Aorta (tissue), 5 donors: Measurements from ENCODE around the gene FAIM2. TPM values are rescaled to one million over a fixed set of nuclear protein-coding genes. Genes with fewer than 3 reads are reported as not detected.

Experiments
- ATAC-seq: fragments of 200-7000 bp; cut with Tn5 transposase; one replicate; pipeline ENCODE4 v1.9.1; 2022; ENCODE audit warnings: moderate library complexity; ENCODE audit not compliant: low FRiP score
- DNase-seq, 2 donors: peaks; one replicate each; pipeline ENCODE4 v3.0.0-alpha.2; 2020
- H3K27ac ChIP-seq, 2 donors: one replicate each; pipeline ENCODE4 v1.5.1; 2013; ENCODE audit warnings: low read length in 2 of 2, mild to moderate bottlenecking in 2 of 2, moderate library complexity in 2 of 2, control low read depth in 1 of 2, inconsistent platforms in 1 of 2, low read depth in 1 of 2
- H3K27me3 ChIP-seq, 2 donors: one replicate each; pipeline ENCODE4 v1.6.1; 2013; ENCODE audit warnings: control low read depth in 1 of 2, low read length in 1 of 2, mild to moderate bottlenecking in 1 of 2, moderate library complexity in 1 of 2; ENCODE audit not compliant: insufficient read depth in 2 of 2, control insufficient read depth in 1 of 2
- H3K36me3 ChIP-seq, 2 donors: one replicate each; pipeline ENCODE4 v1.6.1; 2013; ENCODE audit warnings: control low read depth in 1 of 2, low read length in 1 of 2, mild to moderate bottlenecking in 1 of 2; ENCODE audit not compliant: insufficient read depth in 2 of 2, control insufficient read depth in 1 of 2
- H3K4me1 ChIP-seq, 2 donors: one replicate each; pipeline ENCODE4 v1.6.1; 2013; ENCODE audit warnings: low read length in 2 of 2, control low read depth in 1 of 2, mild to moderate bottlenecking in 1 of 2, moderate library complexity in 1 of 2; ENCODE audit not compliant: insufficient read depth in 2 of 2, control insufficient read depth in 1 of 2
- H3K4me3 ChIP-seq, 2 donors: one replicate each; pipeline ENCODE4 v1.5.1; 2013; ENCODE audit warnings: low read length in 2 of 2, control low read depth in 1 of 2, mild to moderate bottlenecking in 1 of 2
- H3K9me3 ChIP-seq: one replicate; pipeline ENCODE4 v1.6.1; 2013; ENCODE audit warnings: mild to moderate bottlenecking, low read length; ENCODE audit not compliant: control insufficient read depth
- WGBS, 2 donors: extraction: QIAGEN DNeasy Blood & Tissue Kit; methylation state at CpG; one replicate each; pipeline ENCODE4 v1.1.7; 2013; 5-methylcytosine and 5-hydroxymethylcytosine counted together
- intact Hi-C, 2 donors: fragments of 100-400 bp; cut with DNase I; formaldehyde crosslinking; loops; one replicate each; pipeline versions ENCODE4 v1.14.2 to v1.15.0; 2022
- polyA plus RNA-seq, 2 donors: library from polyadenylated mRNA; stranded (reverse); fragments of 200-250 nt; gene quantifications; one replicate each; pipeline ENCODE4 v1.2.3, GENCODE V29; 2013
- total RNA-seq, 2 donors: library from RNA; stranded (reverse); fragmentation: NEBNext Ultra II Directional; extraction: Animal tissue kit (Norgen Biotek cat#: 25700); gene quantifications; one replicate each; pipeline ENCODE4 v1.2.1, GENCODE V29; 2021
- donor health status: healthy with polysubstance abuse.
- donor health status: Bipolar disorder and iron deficiency.
- donor health status: DM: no; HTN: no; CAD: no.
- donor health status: DM: no; HTN: no; CAD: no.
- donor health status: DM: yes; HTN: yes; CAD: no.

Gene FAIM2
- total and polyA plus RNA-seq, 4 donors = 0.05 to 16.4 (median 0.58) TPM; not detected in 1

DNA sequence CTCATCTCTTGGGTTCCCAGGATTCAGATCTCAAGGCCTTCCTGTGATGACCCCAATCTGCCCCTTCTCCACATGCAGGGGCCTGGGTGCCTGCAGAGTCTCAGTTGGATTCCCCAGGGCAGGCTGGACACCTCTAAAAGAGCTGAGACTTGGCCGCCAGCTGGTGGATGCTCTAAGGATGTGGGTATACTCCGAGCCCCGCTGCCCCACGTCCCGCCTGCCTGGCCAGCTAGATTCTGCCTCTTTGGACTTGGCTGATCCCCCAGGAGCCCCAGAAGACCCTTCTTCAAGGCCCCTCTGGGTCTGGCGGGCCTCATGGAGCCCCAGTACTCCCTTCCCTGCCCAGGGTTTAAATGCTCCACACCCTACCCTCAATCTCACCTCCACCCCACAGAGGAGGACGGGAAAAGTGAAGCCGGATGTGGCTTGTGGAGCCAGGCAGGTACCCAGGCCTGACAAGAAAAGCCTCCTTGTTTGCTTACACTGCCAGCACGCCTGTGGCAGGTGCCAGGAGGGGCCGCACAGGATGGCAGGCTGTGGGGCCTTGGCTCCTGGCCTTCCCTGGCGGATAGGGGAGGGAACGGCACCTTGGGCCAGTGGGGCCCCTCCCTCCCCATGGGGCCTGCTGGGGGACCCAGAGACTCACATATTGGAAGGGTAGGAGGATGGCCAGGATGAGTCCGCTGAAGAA lies 15.1 kb downstream of the FAIM2 start:
- 94 to 96% methylated on average over 13 of the region's 13 CpGs for WGBS, 2 donors
- H3K4me1 ChIP-seq = no peaks in the 10 kb centered on the region
- intact Hi-C loops = no loop called here
- no peak overlapping the region for H3K4me3 ChIP-seq
- DNase-seq (peak in 1 of 2 donors; percentile 37), ATAC-seq (no peak)
- no peaks in the 10 kb centered on the region for H3K36me3 ChIP-seq
- H3K9me3 ChIP-seq = no peaks in the 10 kb centered on the region
- H3K27me3 ChIP-seq = no peaks in the 10 kb centered on the region
- no peak overlapping the region for H3K27ac ChIP-seq

GRCh38 chr12:49887536-49888401 lies 15.9 kb downstream of the FAIM2 start:
- no peaks in the 10 kb centered on the region for H3K4me1 ChIP-seq
- no peak overlapping the region for H3K27ac ChIP-seq
- no peak for ATAC-seq
- H3K9me3 ChIP-seq = no peaks in the 10 kb centered on the region
- intact Hi-C loops = no loop called here
- H3K27me3 ChIP-seq = no peaks in the 10 kb centered on the region
- DNase-seq = peak in 1 of 2 donors; percentile 18
- H3K4me3 ChIP-seq = no peak overlapping the region
- 80 to 82% methylated on average over 14 to 15 of the region's 15 CpGs for WGBS, 2 donors
- H3K36me3 ChIP-seq = no peaks in the 10 kb centered on the region

- intact Hi-C loops = no loop called here
- Histone ChIP-seq H3K4me3 (no peak overlapping the region), H3K36me3 (no peaks in the 10 kb centered on the region), H3K27ac (no peak overlapping the region), H3K9me3 (no peaks in the 10 kb centered on the region), H3K4me1 (no peaks in the 10 kb centered on the region), H3K27me3 (no peaks in the 10 kb centered on the region)
- no peak for ATAC-seq
- DNase-seq = peak in 1 of 2 donors; percentile 10
- 69 to 79% methylated on average over 9 of the region's 9 CpGs for WGBS, 2 donors
Observed at GRCh38 chr12:49887091-49887490, 16.6 kb downstream of the FAIM2 start.

GRCh38 chr12:49885663-49886461 lies 17.8 kb downstream of the FAIM2 start:
- peak in 1 of 2 donors; percentile 25 for DNase-seq

DNA sequence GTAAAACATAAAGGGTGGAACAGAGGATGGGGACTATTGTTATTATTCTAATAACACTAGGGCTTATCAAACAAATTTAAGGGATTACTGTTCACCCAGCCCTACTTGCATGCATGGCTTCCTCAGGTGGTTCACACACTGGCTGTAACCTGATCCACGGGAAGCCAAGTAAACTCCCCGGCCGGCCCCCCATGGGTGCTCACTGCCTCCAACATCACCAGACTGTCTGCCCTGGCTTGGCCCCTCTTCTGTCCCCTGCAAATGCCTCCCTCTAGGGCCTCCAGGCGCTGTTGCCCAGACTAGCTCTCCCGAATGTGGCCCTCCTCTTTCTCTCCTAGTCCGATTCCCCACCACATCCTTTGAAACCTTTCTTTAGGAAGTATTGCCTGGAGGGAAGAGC lies 18.6 kb downstream of the FAIM2 start:
- H3K9me3 ChIP-seq = no peaks in the 10 kb centered on the region
- H3K36me3 ChIP-seq = no peaks in the 10 kb centered on the region
- no peaks in the 10 kb centered on the region for H3K4me1 ChIP-seq
- H3K27me3 ChIP-seq = no peaks in the 10 kb centered on the region
- H3K27ac ChIP-seq = no peak overlapping the region
- DNase-seq (peak in 1 of 2 donors; percentile 40), ATAC-seq (no peak)
- H3K4me3 ChIP-seq = no peak overlapping the region
- intact Hi-C loops = no loop called here
- WGBS, 2 donors = 46 to 49% methylated on average over 6 of the region's 6 CpGs

More at GRCh38 chr12:49885663-49886461, 17.8 kb downstream of the FAIM2 start:
- Histone ChIP-seq H3K4me1 (no peaks in the 10 kb centered on the region), H3K4me3 (no peak overlapping the region), H3K27me3 (no peaks in the 10 kb centered on the region), H3K36me3 (no peaks in the 10 kb centered on the region), H3K27ac (no peak overlapping the region), H3K9me3 (no peaks in the 10 kb centered on the region)
- 68 to 71% methylated on average over 16 of the region's 16 CpGs for WGBS, 2 donors
- intact Hi-C loops = no loop called here
- ATAC-seq = no peak

DNA sequence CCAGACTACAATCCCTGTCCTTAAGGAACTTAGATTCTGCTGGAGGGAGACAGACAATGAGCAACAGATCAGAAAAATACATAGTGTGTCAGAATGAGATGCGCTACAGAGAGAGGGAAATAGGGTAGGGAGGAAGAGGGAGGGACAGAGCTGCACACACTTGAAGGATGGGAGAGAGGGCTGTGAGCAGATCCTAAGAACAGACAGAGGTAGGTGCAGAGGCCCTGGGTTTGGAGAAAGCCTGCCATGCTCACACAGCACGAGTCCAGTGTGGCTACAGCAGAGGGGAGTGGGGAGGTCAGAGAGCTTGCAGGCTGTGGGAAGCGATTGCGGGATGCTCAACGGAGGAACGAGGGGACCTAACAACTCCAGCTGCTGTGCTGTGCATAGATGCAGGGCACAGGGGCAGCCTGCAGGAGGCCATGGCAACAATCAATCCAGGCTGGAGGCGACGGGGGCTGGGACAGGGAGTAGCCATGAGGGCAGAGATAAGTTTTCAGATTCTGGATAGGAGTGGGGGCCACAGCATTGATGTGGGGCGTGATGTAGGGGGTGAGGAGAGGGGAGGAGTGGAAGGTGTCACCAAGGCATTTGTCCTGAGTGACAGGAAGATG lies 20.7 kb downstream of the FAIM2 start:
- H3K27me3 ChIP-seq = no peaks in the 10 kb centered on the region
- DNase-seq (peak; percentile 32 to 43), ATAC-seq (no peak)
- no peak overlapping the region for H3K27ac ChIP-seq
- no peak overlapping the region for H3K4me3 ChIP-seq
- intact Hi-C loops = no loop called here
- WGBS, 2 donors = 72 to 77% methylated on average over 9 of the region's 9 CpGs
- no peaks in the 10 kb centered on the region for H3K36me3 ChIP-seq
- no peaks in the 10 kb centered on the region for H3K9me3 ChIP-seq
- H3K4me1 ChIP-seq = no peaks in the 10 kb centered on the region

DNA sequence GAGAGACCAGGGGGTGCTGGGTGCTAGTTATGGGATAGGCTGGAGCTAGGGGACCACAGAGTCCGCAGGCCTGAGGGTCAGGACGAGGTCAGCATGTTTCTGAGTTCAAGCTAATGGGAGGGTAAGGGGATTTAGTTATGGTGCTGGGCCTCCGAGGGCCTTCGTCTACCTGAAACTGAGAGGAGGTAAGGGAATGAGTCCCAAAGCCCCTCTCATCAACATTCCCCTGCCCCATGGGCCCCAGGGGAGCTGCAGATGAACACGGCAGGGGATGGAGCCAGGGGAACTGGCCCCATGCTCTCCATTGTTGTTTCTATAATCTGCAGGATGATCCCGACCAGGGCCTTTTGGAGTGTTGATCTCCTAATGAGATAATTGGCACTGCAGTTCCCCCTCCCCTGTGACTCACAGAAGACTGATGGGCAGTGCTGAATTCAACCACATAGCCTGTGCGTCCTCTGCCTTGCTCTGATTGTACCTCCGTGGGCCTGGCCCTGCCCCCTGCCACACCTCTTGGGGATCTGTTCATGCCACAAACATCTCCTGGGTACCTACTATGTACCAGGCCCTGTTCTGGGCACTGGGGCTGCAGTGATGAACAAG lies 21.4 kb downstream of the FAIM2 start:
- intact Hi-C loops = no loop called here
- Histone ChIP-seq H3K27ac (no peak overlapping the region), H3K9me3 (no peaks in the 10 kb centered on the region), H3K36me3 (no peaks in the 10 kb centered on the region), H3K4me3 (no peak overlapping the region), H3K4me1 (no peaks in the 10 kb centered on the region), H3K27me3 (no peaks in the 10 kb centered on the region)
- 91% methylated on average over 8 of the region's 8 CpGs for WGBS, 2 donors
- peak; percentile 26 to 35 for DNase-seq
- no peak for ATAC-seq
